GM19025 (cell line): Measurements from ENCODE around the gene IQCF6.
"Not testable (repeated sequence)": the region's sequence is repeated elsewhere in the genome, so short reads cannot be mapped to it uniquely, and the experiment has no call there.

Experiments
- ATAC-seq: cut with Tn5 transposase; IDR thresholded peaks from one replicate; pipeline ENCODE4 v1.9.1; 2021; ENCODE audit warnings: mild to moderate bottlenecking, low read depth, moderate library complexity; ENCODE audit not compliant: unreplicated experiment

The IQCF6 gene

DNA sequence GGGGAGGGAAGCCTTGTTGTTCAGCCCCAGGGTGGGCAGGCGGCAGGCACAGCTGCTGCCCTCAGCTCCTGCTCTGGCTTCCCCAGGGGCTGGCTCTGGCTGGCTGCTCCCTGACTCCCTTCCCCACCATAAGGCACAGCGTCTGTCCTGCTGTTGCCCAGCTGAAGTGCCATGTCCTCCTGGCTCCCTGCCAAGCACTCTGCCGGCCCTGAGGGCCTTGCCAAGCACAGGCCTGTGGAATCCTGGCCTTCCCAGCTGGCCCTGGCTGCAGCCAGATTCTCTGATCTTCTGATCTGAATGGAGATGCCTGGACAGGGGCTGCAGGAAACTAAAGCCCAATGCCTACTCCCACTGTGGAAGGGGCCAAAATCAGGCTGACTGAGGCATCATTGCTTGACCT, 1.1 kb downstream of the IQCF6 start:
- no peak for ATAC-seq

DNA sequence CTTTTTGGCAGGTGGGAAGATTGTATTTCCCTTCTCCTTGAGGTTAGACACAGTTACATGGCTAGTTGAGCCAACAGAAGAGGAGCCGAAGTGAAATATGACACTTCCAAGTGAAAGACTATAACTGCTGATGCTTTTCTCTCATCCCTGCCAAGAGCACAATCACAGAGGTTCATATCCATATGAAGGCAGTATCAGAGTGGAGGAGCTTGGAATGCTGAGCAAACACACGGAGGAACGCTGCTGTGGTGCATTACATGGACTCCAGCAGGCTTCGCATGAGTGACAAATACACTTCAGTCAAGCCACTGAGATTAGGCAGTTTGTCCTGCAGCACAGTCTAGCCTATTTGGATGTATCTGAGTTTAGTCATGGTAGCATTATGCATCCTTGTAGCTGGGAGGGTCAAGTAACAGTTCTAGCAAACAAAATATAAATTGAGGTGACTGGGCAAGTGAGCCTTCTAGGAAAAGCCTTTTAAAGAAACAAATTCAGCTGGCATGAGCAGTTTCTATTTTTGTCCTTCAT, 5.4 kb downstream of the IQCF6 start:
- ATAC-seq = no peak

DNA sequence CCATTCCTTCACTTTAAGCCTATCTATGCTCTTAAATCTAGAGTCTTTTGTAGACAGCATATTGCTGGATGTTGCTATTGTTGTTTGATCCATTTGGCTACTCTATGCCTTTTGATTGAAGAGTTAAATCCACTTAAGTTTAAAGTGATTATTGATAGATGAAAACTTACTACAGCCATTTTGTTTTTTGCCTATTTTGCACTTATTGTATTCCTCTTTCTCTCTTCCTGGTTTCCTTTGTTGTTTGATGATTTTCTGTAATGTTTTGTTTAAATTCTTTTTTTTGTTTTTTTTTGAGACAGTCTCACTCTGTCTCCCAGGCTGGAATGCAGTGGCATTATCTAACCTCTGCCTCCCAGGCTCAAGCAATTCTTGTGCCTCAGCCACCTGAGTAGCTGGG, 19.8 kb downstream of the IQCF6 start:
- no peak for ATAC-seq

DNA sequence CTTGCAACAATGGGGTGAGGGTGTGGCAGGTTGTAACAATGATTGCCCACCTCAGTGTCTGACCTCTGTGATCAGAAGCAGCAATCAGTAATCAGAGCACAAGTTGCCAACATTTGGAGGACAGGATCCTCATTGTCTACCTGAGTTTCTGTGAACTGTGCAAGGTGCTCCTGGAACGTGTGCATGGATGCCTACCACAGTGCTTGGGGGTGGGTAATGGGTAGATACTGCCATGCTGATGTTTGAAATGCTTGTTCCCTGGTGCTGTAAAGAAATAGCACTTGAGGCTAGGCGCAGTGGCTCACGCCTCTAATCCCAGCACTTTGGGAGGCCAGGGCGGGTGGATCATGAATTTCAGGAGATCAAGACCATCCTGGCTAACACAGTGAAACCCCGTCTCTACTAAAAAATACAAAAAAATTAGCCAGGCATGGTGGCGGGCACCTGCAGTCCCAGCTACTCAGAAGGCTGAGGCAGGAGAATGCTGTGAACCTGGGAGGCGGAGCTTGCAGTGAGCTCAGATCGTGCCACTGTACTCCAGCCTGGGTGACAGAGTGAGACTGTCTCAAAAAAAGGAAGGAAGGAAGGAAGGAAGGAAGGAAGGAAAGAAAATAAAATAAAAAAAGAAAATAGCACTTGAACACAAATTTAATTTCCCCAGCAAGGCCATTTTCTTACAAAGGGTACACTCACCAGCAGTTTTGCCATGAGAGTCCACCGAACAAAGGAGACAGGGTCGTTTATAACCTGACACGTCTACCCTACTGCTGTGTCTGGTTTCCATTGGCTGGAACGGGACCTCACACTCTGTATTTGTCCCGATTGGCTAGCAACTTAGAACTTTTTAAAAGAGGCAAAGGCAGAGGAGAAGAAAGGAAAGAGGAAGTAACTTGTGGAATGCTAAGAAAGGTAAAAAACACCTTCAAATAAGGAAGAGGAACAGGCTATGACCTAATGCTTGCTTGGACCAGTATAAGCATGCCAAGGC, 25.0 kb downstream of the IQCF6 start:
- ATAC-seq = not testable (repeated sequence)

DNA sequence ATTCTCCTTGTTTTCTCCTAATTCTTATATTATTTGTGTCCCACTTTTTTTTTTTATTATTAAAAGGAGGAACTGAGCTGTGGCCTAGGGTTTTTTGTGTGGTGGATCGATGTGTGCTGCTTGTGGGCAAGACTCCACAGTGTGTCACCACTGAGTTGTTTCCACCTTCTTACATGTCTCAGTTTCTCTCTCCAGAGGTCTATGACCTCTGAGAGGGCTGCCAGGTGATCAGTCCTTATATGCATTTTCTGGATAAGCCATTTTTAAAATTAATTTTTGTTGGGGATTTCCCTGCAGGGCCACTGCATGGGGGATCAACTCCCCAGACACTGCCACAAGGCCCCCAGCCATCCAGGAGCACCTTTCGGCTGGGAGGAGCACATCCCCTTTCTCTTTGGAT, 27.8 kb downstream of the IQCF6 start:
- ATAC-seq = no peak

DNA sequence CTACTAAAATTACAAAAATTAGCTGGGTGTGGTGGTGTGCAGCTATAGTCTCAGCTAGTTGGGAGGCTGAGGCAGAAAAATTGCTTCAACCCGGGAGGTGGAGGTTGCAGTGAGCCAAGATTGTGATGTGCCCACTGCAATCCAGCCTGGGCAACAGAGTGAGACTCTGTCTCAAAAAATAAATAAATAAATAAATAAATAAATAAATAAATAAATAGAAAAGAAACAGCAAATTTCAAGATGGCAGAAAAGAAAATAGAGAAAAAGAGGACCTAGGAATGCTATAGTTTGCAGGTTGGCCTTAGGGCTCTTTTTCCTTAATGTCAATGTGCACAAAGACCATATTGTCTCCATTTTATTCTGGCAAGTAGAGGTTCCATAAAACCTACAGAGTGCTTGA, 28.2 kb downstream of the IQCF6 start:
- no peak for ATAC-seq

DNA sequence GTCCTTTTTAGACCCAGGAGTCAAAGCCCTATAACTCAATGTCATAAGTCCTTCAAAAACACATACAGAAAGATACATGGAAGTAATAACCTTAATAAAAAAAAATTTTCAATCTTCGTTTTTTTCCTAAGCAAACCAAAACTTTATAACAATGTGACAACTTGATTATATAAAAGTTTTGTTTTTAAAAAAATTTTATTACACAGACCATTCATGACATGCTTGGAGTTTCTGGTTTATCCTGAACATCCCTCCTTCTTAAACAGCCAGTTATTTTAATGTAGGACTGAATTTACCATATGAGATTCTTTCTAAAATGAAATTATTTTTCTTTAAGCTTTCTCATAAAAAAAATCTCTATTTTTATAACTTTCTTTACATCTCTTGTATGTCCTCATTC, 30.7 kb downstream of the IQCF6 start:
- ATAC-seq = no peak

DNA sequence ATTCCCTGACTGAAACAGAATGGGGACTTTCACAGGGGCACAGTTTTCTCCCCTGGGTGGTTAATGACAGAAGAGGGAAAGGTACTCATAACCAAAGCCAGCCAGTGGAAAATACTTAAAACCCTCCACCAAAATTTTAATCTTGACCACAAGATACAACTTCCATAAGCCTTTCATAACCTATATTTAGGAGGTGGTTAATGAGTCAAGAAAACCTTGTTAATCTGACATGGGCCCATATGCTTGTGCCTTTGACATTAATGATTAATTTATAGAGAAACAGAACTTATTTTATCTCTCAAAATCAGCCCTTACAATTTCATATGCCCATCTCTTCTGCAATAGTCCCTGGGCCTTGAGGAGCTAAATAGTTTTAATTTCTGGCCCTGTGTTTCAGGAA, 31.2 kb downstream of the IQCF6 start:
- no peak for ATAC-seq

DNA sequence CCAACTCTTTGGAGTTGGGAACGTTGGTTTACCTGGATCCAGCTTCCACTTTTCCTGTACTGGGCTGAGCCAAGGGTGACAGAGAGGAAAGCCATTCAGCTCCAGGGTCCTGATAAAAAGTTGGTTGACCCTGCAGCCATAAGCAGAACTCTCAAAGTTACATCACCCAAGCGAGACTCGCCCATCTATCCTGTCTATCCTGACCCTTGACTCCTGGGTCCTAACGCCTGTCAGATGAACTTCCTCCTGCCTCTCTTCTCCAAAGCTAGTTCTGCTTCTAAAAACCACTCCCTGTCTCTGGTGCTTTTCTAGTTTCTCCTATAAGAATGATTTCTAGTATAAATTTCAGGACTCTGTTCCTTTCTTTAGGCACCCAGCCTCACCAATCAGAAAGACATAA, 36.1 kb downstream of the IQCF6 start:
- ATAC-seq = not testable (repeated sequence)

DNA sequence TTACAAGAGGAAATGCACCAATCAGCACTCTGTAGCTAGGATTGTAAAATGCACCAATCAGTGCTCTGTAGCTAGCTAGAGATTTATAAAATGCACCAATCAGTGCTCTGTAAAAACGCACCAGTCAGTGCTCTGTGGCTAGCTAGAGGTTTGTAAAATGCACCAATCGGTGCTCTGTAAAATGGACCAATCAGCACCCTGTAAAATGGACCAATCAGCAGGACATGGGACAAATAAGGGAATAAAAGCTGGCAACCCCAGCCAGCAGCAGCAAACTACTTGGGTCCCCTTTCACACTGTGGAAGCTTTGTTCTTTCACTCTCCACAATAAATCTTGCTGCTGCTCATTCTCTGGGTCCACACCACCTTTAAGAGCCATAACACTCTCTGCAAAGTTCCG, 36.7 kb downstream of the IQCF6 start:
- not testable (repeated sequence) for ATAC-seq

DNA sequence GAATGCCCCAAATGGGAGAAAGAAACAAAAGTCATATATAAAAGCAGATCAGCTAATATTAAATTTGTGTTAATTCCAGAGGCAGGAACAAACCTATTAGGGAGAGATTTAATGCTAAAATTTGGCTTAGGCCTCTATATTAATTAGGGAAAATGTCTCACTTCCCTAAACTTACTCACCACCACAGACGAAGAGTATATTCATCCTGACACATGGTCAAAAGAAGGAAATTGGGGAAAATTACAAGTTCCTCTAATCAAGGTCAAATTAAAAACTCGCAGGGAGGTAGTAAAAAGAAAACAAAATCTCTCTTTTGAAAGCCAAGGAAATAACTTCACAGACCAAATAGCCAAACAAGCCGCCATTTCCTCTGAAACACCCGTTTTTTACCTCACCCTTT, 39.9 kb downstream of the IQCF6 start:
- no peak for ATAC-seq

DNA sequence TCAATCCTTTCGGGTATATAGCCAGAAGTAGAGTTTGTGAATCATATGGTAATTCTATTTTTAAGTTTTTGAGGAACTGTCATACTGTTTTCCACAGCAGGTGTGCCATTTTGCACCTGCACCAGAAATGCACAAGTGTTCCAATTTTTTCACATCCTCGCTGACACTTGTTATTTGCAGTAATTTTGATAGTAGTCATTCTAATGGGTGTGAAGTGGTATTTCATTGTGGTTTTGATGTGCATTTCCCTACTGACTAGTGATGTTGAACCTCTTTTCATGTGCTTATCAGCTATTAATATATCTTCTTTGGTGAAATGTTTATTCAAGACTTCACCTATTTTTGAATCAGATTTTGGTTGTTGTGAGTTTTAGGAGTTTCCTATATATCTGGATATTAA, 43.1 kb downstream of the IQCF6 start:
- no peak for ATAC-seq

DNA sequence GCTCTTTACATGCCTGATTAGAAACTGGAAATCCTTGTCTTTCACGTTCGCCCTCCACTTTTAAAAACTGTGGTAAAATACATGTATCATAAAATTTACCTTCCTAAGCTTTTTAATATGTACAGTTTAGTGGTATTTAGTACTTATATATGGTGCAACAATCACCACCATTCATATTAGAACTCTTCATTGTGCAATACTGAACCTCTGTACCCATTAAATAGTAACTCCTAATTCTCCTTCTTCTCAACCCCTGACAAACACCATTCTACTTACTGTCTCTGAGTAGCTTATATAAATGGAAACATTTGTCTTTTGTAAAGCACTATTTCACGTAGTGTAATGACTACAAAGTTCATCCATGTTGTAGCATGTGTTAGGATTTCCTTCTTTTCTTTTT, 44.0 kb downstream of the IQCF6 start:
- no peak for ATAC-seq

DNA sequence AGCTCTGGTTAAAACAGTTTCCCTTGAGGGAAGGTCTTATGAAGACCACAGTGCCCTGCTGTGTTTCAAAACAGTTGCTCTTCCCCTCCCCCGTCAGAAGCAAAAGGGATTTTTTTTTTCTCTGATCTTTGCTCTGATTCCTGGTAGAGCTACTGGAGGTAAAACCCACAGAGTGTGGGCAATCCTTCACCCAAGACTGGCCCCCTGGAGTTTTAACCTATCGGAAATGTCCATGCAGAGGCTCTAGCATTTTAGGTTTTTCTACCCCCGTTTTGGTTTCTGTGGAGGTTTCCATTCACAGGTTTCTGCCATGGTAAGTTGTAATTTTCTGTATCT, 44.5 kb downstream of the IQCF6 start:
- ATAC-seq = no peak

DNA sequence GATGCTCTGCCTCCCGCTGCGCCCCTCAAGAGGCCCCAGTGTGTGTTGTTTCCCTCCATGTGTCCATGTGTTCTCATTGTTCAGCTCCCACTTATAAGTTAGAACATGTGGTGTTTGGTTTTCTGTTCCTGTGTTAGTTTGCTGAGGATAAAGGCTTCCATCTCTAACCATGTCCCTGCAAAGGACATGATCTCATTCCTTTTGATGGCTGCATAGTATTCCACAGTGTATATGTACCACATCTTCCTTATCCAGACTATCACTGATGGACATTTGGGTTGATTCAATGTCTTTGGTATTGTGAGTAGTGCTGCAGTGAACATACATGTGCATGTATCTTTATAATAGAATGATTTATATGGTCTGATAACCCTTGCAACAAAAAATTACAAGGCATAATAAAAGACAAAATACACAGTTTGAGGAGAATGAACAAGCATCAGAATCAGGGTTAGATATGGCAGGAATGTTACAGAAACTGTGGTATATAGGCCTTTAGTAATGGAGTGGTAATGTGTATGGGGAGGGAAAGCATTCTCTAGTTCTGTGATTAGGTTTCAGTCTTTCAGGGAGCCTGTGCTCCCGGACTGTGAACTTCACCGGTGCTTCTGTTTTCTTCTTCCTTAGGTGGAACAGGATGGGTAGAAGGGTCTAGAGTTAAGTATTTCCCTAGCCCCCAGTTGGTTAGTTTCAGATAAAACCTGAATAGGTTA, 45.0 kb downstream of the IQCF6 start:
- no peak for ATAC-seq

DNA sequence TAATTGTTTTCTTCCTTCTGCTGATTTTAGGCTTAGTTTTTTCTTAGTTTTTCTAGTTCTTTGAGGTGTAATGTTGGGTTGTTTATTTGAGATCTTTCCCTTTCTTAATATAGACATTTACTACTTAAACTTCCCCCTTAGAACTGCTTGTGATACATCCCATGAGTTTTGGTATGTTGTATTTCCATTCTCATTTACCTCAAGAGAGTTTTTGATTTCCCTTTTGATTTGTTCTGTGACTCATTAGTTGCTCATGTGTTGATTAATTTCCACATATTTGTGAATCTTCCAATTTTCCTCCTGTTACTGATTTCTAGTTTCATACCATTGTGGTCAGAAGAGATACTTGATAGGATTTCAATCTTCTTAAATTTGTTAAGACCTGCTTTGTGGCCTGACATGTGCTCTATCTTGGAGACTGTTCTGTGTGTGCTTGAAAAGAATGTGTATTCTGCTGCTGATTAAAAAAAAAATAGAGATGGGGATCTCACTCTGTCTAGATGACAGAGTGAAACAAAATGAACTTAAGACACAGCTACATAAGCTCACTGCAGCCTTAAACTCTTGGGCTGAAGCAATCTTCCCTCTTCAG, 49.9 kb downstream of the IQCF6 start:
- ATAC-seq = no peak
